DND-41 (cell line): ENCODE results near the gene EPM2AIP1.

Source experiments
- EZH2 ChIP-seq: IDR thresholded peaks from 3 replicates; pipeline ENCODE4 v1.6.1; 2012; ENCODE audit warnings: borderline replicate concordance, low read depth, mild to moderate bottlenecking, moderate library complexity, low read length, inconsistent platforms; ENCODE audit not compliant: severe bottlenecking
- TF ChIP-seq, protein P1 (sequence below): IDR thresholded peaks from 2 replicates; pipeline ENCODE4 v1.5.1; 2012; ENCODE audit warnings: borderline replicate concordance, low read length, moderate library complexity, mild to moderate bottlenecking; ENCODE audit not compliant: poor library complexity, severe bottlenecking; ENCODE audit errors: extremely low read depth

DNA sequence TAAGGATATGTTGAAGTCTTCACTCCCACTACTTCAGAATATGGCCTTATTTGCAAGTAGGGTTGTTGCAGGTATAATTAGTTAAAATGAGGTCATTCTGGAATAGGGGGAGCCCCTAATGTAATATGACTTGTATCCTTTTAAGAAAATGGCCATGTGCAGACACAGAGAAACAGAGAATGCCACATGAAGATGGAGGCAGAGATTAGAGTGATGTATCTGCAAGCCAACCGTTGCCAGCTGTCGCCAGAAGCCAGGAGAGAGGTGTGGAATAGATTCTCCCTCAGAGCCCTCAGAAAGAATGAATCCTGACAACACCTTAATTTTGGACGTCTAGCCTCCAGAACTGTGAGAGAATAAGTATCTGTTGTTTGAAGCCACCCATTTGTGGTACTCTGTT is 36.8 kb downstream of the EPM2AIP1 start:
- TF ChIP-seq, protein P1, sequence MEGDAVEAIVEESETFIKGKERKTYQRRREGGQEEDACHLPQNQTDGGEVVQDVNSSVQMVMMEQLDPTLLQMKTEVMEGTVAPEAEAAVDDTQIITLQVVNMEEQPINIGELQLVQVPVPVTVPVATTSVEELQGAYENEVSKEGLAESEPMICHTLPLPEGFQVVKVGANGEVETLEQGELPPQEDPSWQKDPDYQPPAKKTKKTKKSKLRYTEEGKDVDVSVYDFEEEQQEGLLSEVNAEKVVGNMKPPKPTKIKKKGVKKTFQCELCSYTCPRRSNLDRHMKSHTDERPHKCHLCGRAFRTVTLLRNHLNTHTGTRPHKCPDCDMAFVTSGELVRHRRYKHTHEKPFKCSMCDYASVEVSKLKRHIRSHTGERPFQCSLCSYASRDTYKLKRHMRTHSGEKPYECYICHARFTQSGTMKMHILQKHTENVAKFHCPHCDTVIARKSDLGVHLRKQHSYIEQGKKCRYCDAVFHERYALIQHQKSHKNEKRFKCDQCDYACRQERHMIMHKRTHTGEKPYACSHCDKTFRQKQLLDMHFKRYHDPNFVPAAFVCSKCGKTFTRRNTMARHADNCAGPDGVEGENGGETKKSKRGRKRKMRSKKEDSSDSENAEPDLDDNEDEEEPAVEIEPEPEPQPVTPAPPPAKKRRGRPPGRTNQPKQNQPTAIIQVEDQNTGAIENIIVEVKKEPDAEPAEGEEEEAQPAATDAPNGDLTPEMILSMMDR = no peak
- no peak for TF ChIP-seq EZH2
